ENCODE data around the gene EDEM1.

DNA sequence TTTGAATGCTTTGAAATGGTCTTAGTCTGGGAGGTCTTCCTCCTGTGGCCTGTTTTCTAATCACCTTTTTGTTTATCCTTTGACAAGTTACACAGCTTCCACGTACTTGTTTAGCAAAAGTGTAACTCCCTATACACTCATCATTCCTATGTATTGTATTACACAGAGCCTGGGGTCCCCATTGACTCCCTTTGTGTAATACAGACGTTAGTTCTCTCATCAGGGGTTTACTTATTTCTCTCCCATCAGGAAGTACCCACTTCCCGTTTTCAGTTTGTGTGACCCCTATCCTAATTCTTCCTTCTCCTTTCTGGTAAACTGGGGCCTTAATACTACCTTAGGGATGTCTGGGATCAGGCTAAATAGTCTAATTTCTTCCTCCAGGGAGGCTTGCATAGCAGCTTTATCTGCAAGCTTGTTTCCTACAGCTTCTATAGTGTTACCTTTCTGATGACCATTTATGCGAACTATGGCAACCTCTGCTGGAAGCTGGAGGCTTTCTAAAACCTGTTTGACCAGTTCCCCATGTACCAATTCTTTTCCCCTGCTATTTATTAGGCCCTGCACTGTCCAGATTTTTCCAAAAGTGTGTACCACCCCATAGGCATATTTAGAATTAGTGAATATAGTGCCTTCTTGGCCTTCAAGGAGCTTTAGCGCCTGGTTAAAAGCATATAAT lies 43.1 kb upstream of the EDEM1 start:
- TF ChIP-seq, protein P1, sequence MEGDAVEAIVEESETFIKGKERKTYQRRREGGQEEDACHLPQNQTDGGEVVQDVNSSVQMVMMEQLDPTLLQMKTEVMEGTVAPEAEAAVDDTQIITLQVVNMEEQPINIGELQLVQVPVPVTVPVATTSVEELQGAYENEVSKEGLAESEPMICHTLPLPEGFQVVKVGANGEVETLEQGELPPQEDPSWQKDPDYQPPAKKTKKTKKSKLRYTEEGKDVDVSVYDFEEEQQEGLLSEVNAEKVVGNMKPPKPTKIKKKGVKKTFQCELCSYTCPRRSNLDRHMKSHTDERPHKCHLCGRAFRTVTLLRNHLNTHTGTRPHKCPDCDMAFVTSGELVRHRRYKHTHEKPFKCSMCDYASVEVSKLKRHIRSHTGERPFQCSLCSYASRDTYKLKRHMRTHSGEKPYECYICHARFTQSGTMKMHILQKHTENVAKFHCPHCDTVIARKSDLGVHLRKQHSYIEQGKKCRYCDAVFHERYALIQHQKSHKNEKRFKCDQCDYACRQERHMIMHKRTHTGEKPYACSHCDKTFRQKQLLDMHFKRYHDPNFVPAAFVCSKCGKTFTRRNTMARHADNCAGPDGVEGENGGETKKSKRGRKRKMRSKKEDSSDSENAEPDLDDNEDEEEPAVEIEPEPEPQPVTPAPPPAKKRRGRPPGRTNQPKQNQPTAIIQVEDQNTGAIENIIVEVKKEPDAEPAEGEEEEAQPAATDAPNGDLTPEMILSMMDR (IDR thresholded peaks at IDR 0.05 in 2 of 3, conservative IDR thresholded peaks at IDR 0.05 in 1 of 3; ENCODE audit: control insufficient read depth in 2 of 3, extremely low read depth in 1 of 3, insufficient read depth in 1 of 3, low read depth in 3 of 3, low read length in 3 of 3): no peak
- TF ChIP-seq POLR2A (IDR thresholded peaks at IDR 0.05; ENCODE audit: low read depth, low read length): no peak
- TF ChIP-seq POLR2AphosphoS5 (IDR thresholded peaks at IDR 0.05; ENCODE audit: low read length): no peak

Data from GM12878 (cell line).